Measurements from ENCODE around the gene C8A.

DNA sequence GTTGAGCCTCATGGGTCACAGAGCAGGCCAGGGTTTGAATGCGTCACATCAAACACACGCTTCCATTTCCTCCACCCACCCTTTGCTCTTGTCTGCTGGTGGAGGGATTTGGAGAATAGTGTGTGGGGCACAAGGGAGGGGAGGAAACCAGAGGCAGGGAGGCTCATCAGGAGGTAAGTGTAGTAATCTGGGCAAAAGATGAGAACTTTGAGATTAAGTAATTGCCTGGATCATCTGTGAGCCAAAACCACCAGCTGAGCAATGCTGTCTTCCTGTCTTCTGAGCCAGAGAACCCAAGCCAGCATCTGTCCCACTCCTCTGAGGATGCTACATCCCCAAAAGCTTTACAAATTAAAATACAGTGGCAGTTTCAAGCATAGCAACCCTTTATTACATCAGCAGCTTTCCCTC is 66.0 kb downstream of the C8A start:
- TF ChIP-seq POLR2A (IDR thresholded peaks at IDR 0.05; ENCODE audit: low read length) (no peak), GATA1 (IDR thresholded peaks at IDR 0.05; ENCODE audit: low read depth, low read length) (no peak)

Data from erythroblast (primary cell).